GM18520 (cell line): Measurements from ENCODE around the gene ADORA2A.

Source experiments
- ATAC-seq: cut with Tn5 transposase; IDR thresholded peaks from one replicate; pipeline ENCODE4 v1.9.1; 2021; ENCODE audit not compliant: unreplicated experiment

ADORA2A gene

GRCh38 chr22:24402460-24403192 lies 24.8 kb upstream of the ADORA2A start:
- ATAC-seq: no peak

DNA sequence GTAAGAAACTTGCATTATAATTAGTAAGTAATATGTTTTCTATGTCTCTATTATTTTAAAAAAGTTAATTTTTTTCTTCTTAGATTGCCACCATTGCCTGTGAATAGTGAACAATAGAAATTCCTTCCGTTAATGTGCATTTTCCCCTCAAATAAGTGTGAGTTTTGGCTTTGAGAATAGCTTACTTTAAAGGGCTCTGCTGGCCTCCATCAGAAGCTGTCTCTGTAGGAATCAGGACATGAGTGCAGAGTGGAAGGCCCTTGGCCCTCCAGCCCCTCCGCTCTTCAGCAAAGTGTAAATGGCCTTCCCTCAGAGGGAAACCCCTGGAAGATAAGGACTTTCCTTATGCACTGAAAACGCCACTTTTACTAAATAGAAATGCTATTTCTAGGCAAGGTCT lies 24.1 kb upstream of the ADORA2A start:
- no peak for ATAC-seq

GRCh38 chr22:24404561-24405275 lies 22.7 kb upstream of the ADORA2A start:
- no peak for ATAC-seq

- no peak for ATAC-seq
Observed at GRCh38 chr22:24405631-24406321, 21.6 kb upstream of the ADORA2A start.

DNA sequence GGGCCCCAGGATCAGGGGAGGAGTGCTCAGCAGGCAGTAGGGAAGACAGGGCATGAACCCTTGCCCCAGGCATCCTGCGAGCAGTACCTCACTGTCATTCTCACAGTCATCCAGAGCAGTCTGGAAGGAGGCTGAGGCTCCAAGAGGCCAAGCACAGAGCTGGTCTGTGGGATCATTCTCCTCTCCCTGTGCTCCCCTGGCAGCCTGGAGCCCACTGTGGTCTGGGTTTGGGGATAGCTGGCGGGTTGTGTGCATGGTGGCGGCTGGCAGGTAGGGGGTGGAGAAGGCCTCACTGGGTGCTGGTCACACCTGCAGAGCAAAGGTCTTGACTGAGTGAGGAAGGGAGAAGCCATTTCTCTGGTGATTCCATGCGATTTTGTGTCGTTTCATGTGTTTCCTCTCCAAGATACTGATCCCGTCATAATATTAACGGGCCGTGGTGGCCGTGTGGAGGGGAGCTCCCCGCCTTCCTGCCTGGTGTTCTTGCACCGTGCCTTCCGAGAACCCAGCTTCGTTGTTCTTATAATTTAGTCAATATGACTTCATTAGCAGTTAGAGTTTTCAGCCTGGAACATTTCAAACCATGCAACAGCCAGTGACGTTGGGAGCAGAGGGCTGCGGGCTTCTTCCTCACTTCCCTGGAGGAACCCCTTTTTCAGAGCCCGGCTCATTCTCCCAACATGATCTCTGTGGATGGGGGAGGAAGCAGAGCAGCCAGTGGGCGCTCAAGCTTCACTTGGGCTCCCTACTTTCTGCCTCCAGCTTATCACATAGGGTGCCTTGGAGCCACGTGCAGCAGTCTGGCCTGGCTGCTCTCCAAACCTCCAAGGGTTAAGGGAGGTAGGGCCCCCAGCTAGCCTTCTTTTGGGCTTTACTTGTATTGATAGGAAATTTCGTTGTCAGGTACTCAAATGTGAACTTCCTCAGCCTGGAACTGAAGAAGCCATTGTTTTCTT lies 20.8 kb upstream of the ADORA2A start:
- no peak for ATAC-seq

GRCh38 chr22:24407278-24407665 lies 20.1 kb upstream of the ADORA2A start:
- no peak for ATAC-seq

GRCh38 chr22:24407884-24408283 lies 19.5 kb upstream of the ADORA2A start:
- ATAC-seq: no peak

GRCh38 chr22:24408630-24409029 lies 18.8 kb upstream of the ADORA2A start:
- no peak for ATAC-seq

- ATAC-seq: no peak
Observed at GRCh38 chr22:24409707-24410106, 17.7 kb upstream of the ADORA2A start.

GRCh38 chr22:24410110-24410856 lies 17.1 kb upstream of the ADORA2A start:
- no peak for ATAC-seq

GRCh38 chr22:24411256-24412004 lies 16.0 kb upstream of the ADORA2A start:
- ATAC-seq: no peak

- ATAC-seq: no peak
Observed at GRCh38 chr22:24412274-24412673, 15.1 kb upstream of the ADORA2A start.

DNA sequence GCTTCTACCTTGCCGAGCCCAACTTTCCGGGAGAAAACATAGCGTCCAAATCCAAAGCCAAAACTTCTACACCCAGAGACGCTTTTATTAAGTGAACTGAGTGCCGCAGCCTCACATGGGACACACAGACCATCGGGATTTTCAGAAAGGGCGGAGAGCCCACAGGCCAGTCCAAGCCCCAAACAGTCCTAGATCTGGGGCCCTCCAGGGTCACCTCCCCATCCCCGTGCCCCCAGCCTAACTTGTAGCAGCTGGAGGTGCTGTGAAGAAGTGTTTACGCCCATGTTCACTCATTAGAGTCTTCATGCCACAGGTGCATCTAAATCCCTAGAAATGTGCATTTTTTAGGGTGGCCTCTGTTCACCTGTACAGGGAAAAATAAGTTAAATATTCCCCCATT lies 14.1 kb upstream of the ADORA2A start:
- ATAC-seq: no peak

GRCh38 chr22:24413736-24414385 lies 13.5 kb upstream of the ADORA2A start:
- no peak for ATAC-seq

DNA sequence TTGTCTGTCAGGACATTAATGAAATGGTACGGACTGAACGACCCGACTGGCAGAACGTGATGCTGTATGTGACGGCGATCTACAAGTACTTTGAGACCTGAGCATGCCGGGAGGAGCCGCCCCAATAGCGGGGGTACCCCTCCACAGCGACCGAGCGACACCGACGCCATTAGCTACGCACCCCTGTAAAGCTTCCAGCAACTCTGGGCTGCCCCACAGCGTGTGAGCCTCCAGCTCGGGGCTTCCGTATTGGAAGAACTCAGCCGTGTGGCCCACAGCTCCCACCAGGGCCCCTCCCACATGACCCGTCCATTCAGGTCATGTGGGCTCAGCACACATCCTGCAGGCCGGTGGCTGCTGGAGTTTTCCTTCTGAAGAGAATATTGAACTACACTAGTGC lies 12.9 kb upstream of the ADORA2A start:
- ATAC-seq: no peak

DNA sequence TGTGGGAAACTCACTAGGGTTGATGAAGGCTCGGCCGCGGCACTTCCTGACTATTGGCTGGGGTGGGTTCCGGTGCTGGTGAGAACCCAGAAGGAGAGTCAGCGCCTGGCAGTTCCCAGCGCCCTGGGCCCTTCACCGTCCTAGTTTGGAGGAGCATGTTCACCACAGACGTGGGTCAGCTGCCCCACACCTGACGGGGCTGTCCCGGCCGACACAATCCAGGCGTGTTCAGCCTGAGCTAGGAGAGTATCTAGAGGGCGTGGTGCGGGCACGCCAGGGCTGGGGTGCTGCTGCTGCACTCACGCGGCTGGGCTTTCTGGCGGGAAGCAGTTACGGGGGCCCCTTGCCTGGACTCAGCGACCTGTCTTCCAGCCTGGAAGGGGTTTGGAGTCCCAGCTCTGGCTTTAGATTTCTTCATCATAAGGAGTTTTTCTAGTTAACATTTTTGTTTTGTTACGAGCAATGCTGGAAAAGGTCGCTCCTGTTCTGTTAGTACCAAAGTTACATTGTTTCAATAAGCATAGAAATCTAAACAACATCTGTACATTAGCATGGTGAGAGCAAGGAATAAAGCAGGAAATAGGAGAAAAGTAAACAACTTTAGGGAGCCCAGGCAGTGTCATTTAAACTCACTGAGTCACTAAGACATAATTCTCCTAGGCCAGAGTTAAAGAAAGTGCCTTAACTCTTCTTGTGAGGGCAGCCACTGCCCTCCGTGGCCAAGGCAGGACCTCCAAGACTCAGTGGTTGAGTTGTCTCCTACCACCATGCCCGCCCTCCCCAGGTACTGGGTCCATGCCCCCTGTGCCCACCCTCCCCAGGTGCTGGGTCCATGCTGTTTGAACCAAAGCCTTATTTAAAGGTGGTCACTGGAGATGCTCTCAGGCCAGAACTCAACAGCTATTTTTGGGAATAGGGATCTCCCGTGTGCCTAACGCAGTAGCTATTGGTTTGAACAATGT lies 12.1 kb upstream of the ADORA2A start:
- no peak for ATAC-seq

DNA sequence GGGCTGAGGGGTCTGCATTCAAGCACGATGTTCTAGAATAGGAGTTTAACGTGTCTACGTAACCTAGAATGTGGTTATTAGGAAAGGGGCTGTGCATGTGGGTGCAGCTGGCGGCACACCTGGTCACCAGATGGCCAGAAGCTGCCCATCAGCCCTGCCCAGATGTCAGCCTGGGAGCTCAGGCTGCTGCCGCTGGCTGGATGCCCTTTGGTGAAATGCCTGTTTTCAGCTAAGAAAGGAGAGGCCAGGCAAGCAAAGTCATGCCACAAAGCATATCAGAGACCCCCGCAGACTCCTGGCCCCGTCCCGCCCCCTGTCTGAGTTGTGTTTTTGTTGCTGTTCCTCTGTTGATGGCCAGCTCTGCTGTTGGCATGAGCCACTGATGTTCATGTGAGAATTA lies 11.3 kb upstream of the ADORA2A start:
- ATAC-seq: no peak

- no peak for ATAC-seq
Observed at GRCh38 chr22:24416611-24417010, 10.8 kb upstream of the ADORA2A start.
